HG03432 (cell line): ENCODE results near the gene ZNF785.
"Not testable (repeated sequence)": the region's sequence is repeated elsewhere in the genome, so short reads cannot be mapped to it uniquely, and the experiment has no call there.

Experiments used
- ATAC-seq: cut with Tn5 transposase; IDR thresholded peaks from one replicate; pipeline ENCODE4 v1.9.1; 2021; ENCODE audit warnings: mild to moderate bottlenecking, moderate library complexity; ENCODE audit not compliant: unreplicated experiment

ZNF785 gene

GRCh38 chr16:30541502-30542329 lies 43.8 kb downstream of the ZNF785 start:
- no peak for ATAC-seq

- ATAC-seq: not testable (repeated sequence)
These were observed 44.5 kb downstream of the ZNF785 start for GRCh38 chr16:30540916-30541464.

- not testable (repeated sequence) for ATAC-seq
These were observed 45.4 kb downstream of the ZNF785 start for GRCh38 chr16:30539986-30540526.

GRCh38 chr16:30539000-30539964 lies 46.2 kb downstream of the ZNF785 start:
- ATAC-seq: no peak

GRCh38 chr16:30536391-30537024 lies 49.0 kb downstream of the ZNF785 start:
- ATAC-seq: not testable (repeated sequence)

DNA sequence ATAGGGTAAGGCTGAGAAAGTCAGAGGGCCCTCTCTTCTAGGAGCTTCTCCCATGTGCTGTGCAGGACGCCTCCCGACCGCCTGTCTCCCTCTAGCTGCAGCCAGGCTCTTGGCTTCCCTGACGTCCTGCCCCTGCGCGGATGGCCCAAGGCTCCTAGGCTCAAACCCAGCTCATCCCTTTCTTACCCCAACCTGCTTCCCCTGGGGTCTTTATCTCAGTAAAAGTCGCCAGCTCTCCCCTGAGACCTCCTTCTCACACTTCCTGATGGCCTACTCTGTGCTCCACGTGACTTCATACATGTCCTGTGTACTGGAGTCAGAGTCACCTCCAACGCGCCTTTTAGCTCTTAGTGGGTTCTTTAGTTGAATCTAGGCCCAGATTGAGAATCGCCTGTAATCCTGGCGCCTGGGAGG lies 49.7 kb downstream of the ZNF785 start:
- ATAC-seq: peak; percentile 35

- ATAC-seq: peak; percentile 5
These were observed 50.3 kb downstream of the ZNF785 start for GRCh38 chr16:30535106-30535776.

DNA sequence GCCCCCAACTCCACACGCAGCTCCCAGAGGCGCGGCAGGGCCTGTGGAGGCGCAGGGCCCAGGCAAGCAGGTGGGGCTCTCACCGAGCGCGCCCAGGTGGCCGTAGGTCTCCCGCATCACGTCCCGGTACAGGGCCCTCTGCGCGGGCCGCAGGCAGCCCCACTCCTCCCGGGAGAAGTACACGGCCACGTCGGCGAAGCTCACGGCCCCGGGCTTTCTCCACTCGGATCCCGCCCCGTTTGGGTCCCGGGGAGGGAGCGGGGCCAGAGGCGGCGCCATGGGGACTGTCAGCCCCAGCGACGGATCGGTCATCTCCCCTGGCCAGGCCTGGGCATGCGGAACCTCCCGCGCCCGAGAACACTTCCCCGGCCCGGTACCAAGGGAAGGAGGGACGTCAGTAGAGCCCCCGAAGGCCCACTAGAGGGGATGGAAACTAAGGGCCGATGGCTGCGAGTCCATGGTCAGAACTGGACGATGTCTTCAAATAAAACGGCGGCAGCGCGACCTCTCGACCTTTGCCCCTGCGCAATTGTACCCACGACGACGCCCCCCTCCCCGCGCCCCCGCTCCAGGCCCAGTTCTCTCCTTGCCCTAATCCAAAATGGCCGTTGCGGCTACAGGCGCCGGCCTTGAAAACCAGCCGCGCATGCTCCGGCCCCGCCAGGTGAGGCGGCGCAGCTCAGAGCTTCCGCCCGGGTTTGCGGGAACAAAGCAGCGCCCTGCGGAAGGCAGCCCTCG lies 51.0 kb downstream of the ZNF785 start, which contains the start of gene ZNF747:
TSS of gene ZNF747 (minus strand) at position 491 of the 738 bp plus-strand sequence. CDS start at position 312, 179 bp downstream.
- ATAC-seq: peak; percentile 70

DNA sequence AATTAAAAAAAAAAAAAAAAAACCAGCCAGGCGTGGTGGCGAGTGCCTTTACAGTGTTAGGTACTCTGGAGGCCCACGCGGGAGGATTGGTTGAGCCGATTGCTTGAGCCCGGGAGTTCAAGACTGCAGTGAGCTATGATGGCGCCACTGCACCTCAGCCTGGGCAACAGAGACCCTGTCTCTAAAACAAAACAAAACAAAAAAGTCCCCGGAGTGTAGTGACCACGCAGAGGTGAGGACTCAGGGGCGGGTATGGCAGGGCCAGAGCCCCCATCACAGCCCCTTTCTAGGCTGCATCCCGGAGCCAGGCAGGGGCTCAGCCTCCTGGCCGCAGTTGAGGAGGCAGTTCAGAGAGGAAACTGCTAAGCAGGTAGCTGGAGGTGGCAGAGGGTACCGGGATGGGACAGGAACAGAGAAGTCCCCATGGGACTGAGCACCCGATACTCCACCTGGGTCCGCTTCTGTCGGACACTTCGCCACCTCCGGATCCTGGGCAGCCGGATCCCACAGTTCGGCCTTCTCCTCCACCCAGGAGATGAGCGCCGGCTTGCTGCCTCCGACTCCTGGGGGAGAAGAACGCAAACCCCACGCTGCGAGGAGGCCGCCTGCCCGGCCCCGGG lies 51.6 kb downstream of the ZNF785 start:
- peak; percentile 20 for ATAC-seq

DNA sequence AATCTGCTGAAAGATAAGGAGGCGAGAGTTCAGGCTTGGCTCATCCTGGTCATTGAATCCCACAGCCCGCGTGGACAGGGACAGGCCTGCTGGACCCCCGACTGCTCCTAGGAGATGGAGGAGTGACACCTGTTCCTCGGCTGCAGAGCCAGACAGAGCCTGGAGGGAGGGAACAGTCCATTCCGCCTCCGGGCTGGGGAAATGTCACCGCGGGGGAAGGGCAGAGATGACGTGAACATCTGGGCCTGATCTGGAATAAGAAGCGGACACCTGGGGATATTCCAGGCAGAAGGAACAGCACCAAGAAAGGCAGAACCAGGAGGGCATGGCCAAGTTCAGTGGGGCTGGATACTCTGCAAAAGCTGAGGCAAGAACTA lies 52.4 kb downstream of the ZNF785 start:
- ATAC-seq: no peak

DNA sequence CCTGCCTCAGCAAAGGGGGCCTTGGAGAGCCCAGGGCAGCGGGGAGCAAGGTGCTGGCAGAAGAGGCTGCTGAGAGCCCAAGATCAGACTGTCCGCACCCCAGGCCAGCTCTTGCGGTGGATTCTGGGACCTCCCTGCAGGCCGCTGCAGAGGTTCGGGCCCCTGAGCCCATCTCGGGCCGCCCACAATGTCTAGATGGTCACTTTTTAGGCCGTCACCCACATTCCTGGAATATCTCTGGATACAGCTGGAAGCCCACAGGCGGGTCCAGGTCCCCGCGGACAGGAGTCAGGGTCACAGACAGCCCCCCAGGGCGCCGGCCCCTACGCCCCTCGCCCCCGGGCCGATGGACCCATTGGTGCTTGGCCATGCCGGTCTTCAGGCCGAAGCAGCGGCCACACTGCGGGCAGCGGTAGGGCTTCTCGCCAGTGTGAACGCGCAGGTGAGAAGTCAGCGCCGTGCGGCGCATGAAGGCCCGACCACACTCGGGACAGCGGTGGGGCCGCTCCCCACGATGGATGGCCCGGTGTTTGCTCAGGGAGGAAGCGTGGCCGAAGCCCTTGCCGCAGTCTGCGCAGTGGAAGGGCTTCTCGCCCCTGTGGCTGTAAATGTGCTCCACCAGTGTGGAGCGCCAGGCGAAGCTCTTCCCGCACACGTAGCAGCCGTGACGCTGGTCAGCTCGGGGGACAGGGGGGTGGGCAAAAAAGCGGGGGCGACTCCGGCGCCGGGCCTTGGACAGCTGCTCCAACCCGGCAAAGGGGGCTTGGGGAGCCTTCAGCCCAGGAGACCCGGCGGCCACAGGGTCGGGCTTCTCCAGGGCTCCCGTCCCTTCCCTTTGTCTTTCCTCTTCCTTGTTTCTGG lies 53.0 kb downstream of the ZNF785 start:
- no peak for ATAC-seq
